ENCODE measurements around the gene CFTR.

DNA sequence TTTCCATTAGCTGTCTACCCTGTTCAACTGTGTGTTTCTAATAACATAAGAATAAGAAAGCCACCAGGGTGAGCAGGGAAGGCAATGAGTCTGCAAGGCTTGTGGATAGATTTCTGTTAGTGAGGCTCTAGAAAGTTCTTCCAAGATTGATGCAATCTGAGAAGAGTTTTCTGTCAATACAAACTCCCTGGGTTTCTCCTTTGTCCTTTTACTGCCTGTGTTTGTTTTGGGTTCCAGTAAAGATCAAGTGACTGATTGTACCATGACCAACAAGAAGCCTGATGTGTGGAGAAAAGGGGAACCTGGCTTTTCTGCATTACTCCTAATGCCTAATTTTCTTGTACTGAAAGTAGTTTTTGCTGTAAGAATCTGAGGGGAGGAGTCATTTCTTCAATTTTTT, 139.9 kb downstream of the CFTR start:
- TF ChIP-seq CTCF (IDR thresholded peaks at IDR 0.05 in 4 of 5, conservative IDR thresholded peaks at IDR 0.05 in 1 of 5) (no peak), POLR2A (IDR thresholded peaks at IDR 0.05) (no peak)

Data from gastrocnemius medialis (tissue), 4 donors.